Frontal cortex (tissue), 4 donors: ENCODE data around the gene MT1F. TPM values are rescaled to one million over a fixed set of nuclear protein-coding genes. Genes with fewer than 3 reads are reported as not detected.
"Not testable (repeated sequence)": the region's sequence is repeated elsewhere in the genome, so short reads cannot be mapped to it uniquely, and the experiment has no call there.

ENCODE experiments used
- DNase-seq, 2 donors: peaks; one replicate each; pipeline ENCODE4 v3.0.0; 2012; ENCODE audit warnings: low spot score in 2 of 2
- FAIRE-seq: peaks from 2 replicates; lab custom pipeline; 2012; peaks lifted over from hg19 to GRCh38; lab: Jason Lieb, UNC
- total RNA-seq: library from RNA; depleted of rRNA; stranded (reverse); fragments of >200 nt; gene quantifications from one replicate; pipeline ENCODE4 v1.2.3, GENCODE V29; 2014
- donor health status: control.
- donor health status: control.
- donor health status: control.

MT1F gene
- total RNA-seq, 1 donor from 2014 or later, result 1.2 TPM

DNA sequence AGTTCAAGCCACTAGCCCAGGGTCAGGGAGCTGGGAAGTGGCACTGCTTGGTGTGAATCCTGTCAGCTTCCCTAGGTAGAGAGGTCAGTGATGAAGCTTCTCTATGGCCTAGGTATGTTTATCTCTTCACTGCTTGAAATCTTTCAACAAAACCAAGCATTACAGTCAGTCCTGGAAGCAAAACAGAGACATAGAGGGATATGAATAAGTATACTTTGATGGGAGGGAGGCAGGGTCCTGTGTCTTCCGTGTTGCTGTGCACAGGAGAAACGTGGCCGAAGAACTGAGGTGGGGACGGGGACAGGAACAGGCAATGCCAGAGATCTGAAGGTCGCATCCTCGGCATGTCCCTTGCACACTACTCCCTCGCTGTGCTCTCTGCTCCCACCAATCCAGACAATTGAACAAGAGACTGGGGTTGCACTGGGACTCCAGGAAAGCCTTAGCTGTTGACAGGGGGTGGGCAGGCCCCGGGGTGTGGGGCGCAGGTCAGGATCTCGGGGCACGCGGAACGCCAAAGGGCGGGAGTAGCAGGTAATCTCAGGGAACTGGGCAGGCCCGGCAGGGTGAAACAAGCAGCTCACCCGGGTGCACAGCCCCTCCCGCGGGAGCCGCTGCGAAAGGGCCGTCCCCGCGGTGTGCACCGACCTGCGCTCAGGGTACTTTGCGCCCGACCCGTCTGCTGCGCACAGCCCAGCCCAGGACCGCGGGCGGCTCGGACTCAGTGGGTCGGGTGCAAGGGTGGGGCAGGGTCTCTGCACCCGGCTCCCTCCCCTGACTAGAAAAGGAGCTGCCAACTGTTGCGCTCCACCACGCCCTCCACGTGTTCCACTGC is 11.5 kb downstream of the MT1F start, which contains the start of gene MT1H:
Gene MT1H (plus strand): TSS at position 810 of the 835 bp plus-strand sequence. CDS start 71 bp downstream, outside the sequence.
- FAIRE-seq (no peak), DNase-seq (no peak)

DNA sequence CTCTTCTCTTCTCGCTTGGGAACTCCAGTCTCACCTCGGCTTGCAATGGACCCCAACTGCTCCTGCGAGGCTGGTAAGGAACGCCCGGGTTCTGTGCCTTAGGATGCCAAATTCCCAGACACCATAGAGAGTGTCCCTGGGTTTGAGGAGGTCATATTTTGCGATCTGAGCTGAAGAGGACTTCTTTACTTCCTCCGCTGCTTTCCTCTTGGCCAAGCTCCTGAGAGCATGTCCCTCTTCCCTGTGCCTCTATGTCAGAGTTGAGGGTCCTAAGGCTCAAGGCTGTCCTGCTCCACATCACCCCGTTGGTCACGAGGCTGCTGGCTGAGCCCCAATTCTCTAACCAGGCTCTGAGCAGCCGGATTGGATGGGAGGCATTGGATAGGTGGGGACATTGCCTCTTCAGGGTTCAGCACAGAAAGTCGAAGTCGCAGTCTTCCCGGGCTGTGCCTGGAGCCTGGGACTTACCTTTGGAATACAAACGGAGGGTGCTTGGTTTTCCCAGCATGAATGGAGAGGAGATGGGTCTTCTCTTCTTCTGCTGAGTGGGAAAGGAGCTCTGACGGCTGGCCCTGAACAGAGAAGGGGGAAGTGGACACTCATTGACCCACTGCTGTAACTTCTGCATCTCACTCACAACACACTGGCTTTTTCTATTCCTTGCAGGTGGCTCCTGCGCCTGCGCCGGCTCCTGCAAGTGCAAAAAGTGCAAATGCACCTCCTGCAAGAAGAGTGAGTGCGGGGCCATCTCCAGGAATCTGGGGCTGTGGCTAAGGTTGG is 12.3 kb downstream of the MT1F start:
- no peak for DNase-seq
- FAIRE-seq, result no peak

DNA sequence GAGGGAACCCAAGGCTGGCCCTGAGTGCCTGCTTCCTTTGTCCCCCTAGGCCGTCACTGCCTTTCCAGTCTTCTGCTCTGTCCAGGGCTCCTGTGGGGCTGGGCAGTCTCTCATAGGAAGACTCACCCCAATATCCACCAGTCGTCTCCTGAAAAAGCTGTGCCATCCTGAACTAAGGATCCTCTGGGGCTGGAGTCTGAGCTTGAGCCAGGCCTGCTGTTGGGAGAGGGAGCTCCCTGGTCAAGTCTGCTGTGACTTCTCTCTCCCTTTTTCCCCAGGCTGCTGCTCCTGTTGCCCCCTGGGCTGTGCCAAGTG is 12.8 kb downstream of the MT1F start:
- FAIRE-seq, result no peak
- DNase-seq, result no peak

DNA sequence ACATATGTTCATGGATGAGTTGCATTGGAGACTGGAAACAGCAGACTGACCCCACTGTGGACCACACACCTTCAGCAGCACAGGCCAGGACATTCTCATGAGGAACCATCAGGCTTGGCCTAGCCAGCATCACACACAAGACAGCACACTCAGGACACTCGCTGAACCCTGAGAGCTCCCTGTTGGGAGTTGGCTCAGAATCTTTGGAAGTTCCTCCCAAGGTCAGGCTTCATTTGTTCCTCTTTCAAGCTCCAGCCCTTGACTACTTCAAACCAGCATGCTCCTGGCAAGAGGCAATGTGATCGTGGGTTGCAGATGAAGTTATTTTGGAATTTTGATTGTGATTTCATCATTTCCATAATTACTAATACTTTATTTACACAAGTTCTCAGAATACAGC is 13.9 kb downstream of the MT1F start:
- DNase-seq, FAIRE-seq: not testable (repeated sequence)

DNA sequence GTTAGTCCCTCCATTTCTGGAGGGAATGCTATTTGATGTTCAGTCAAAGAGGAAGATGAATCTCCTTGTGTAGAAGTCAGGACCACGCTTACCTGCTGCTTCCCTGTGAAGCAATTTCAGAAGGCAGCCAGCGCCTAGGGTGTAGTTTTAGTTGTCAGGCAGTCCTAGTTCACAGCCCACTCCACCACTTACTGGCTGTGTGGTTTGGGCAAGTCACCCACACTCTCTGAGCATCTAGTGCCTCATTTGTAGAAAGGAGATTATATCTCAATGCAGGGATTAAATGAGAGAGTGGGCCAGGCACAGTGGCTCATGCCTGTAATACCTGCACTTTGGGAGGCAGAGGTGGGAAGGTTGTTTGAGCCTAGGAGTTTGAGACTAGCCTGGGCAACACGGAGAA is 14.4 kb downstream of the MT1F start:
- not testable (repeated sequence) for DNase-seq, FAIRE-seq

DNA sequence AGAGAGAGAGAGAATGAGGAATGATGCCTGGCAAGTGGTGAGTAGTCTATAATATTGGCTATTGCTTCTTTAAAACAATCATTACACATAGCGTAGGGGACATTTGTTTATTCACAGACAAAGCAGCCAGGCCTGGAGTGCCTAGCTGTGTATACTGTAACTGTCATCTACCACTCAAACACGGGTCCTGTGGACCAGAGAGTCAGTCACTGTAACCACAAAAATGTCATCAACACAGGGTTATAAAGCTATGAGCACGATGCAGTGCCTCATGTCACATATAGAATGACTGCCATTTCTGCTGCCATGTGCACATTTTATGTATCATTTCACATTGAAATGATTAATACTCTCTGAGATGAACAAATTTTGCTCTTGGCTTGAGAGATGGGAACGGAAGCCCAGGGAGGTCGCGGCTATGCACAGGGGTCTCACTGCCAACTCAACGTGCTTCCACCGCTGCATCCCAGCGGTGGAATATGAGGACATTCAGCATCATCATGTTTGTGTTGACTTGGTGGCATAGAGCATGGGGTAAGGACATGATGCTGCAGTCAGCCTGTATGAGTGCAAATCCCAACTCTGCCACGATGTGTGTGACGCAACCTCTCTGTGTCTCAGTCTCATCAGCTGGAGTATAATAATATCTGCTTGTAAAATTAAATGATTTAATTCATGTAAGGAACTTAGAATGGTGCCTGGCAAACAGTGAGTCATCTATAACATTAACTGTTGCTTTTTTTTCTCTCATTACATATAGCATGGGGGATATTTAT is 15.2 kb downstream of the MT1F start:
- no peak for FAIRE-seq
- DNase-seq, result no peak

DNA sequence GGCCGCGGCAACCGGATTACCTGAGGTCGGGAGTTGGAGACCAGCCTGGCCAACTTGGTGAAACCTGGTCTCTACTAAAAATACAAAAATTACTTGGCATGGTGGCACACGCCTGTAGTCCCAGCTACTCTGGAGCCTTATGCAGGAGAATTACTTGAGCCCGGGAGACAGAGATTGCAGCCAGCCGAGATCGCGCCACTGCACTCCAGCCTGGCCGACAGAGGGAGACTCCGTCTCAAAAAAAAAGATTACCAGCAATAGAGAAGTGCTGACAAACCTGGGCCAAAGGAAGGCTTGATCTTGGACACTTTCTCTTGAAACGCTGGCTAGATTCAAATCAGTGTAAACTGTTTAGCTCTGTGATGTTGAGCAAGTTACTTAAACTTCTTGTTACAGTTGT is 16.2 kb downstream of the MT1F start:
- DNase-seq, result no peak
- FAIRE-seq, result no peak

DNA sequence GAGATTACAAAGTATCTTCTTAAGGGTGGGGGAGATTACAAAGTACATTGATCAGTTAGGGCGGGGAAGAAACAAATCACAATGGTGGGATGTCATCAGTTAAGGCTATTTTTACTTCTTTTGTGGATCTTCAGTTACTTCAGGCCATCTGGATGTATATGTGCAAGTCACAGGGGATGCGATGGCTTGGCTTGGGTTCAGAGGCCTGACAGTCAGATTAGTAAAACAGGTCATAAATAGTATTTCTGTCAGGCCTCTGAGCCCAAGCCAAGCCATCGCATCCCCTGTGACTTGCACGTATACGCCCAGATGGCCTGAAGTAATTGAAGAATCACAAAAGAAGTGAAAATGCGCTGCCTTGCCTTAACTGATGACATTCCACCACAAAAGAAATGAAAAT is 16.8 kb downstream of the MT1F start:
- DNase-seq, FAIRE-seq: not testable (repeated sequence)

DNA sequence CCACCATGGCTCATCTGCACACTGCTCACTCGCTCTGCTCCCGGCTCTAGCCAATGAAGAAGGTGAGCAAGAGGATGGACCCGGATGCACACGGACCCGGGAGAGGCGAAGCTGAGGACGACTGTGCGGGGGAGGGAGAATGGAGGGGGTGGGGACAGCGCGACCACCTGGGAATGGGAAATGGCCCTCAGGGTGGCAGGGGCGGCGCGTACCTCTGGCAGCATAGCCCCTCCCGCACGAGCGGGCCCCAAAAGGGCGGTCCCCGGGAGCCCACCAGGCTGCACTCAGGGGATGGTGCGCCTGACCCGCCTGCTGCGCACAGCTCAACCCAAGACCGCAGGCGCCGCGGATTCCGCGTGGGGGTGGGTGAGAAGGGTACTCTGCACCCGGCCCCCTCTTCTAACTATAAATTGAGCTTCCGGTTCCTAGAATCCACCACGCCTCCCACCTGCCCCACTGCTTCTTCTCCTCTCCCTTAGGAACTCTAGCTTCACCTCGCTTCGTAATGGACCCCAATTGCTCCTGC is 18.0 kb downstream of the MT1F start:
- FAIRE-seq (no peak), DNase-seq (no peak)

DNA sequence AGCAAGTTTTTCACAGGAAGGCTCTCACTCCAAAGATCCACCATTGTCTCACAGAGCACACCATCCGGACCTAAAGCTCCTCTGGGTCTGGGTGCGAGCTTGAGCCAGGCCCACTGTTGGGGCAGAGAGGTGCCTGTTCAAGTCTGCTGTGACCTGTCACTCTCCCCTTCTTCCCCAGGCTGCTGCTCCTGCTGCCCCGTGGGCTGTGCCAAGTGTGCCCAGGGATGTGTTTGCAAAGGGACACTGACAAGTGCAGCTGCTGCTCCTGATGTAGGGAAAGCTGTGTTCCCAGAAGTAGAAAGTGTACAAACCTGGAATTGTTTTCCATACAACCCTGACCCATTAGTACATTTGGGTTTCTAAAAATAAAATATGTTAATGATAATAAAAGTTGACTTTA is 19.7 kb downstream of the MT1F start:
- FAIRE-seq (no peak), DNase-seq (no peak)

DNA sequence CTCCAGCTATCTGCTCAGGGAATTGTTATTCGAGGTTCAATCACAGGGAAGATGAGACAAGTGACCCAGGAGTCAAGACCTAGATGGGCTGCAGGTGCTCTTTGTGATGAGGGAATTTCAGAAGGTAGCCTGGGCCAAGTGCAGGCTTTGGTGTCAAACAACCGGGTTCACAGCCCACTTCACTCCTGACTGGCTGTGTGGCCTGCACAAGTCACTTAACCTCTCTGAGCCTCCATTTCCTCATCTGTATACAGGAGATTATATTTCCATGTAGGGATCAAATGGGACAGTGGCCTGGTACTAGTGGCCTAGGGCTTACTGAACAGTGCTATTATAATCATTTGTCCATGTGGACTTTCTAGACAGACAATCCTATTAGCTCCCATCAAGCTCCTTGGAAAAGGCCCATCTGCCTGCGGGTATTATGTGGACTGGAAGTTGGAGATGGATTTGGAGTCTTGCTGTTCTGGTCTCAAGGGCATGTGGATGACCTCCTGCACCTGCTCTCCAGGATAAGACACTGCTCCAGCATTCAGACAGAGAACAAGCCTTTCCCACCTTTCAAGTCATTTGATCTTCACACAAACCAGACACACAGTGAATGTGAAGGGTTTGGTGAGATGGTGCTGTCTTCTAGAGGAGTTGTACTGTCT is 21.4 kb downstream of the MT1F start:
- no peak for FAIRE-seq
- no peak for DNase-seq

DNA sequence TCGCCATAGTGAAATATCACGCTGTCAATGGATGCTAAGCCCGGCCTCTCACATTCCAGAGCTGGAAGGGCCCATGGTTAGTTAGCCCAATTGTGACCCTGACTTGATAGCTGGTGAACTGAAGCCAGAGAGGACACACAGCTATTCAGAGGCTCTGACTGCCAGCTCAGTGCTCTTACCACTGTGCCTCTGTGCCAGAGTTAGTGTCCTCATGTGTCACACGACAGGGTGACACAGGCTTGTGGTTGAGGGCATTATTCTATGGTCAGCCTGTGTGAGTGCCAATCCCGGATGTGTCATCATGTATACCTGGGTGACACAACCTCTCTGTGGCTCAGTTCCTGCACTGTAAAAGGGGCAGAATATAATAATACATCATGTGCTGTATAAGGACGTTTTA is 22.1 kb downstream of the MT1F start:
- FAIRE-seq (no peak), DNase-seq (no peak)

DNA sequence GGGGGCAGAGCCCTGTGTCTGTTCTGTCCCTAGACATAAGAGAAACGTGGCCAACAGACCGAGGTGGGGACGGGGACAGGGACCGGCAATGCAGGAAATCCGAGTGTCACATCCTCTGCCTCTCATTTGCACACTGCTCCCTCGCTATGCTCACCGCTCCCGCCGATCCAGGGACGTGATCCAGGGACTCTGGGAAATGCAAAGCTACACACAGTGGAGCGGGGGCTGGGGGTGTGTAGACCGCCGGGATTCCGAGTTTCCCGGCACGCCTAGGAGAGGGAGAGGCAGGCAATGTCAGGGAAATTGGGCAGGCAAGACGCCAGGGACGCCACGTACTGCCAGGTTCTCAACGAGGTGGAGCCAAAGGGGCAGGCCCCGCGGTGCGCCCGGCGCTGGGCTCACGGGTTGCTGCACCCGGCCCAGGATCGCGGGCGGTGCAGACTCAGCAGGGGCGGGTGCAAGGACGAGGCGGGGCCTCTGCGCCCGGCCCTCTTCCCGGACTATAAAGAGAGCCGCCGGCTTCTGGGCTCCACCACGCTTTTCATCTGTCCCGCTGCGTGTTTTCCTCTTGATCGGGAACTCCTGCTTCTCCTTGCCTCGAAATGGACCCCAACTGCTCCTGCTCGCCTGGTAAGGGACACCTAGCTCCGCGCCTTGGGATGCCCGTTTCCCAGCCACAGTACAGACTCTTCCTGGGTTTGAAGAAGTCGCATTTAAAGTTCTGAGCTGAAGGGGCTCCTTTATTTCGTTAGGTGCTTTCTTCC is 24.4 kb downstream of the MT1F start, which contains the start of gene MT1X:
Gene MT1X (plus strand): TSS at position 532 of the 764 bp plus-strand sequence. CDS start 71 bp downstream, at position 603.
- DNase-seq (peak; percentile 74 to 87), FAIRE-seq (no peak)

DNA sequence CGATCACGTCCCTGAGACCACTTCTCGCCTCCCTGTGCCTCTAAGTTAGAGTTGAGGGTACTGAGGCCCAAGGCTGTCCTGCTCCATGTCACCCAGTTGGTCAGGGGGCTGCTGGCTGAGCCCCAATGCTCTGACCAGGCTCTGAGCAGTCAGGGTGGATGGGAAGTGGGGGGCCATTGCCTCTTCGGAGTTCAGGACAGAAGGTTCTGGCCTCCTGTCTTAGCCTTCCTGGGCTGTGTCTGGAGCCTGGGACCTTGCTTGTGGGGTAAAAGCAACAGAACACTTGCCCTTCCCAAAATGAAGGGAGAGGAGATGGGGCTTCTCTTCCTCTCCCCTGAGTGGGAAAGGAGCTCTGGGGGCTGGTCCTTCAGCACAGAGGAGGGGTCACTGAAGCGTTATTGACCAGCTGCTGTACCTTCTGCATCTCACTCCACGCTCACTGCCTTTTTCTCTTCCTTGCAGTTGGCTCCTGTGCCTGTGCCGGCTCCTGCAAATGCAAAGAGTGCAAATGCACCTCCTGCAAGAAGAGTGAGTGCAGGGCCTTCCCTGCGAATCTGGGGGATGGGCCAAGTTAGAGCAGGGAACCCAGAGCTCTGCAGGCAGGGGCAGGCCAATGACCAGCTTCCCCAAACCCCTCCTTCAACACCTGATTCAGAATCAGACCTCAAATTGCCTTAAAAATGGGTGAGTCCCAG is 25.1 kb downstream of the MT1F start:
- FAIRE-seq (no peak), DNase-seq (no peak)

DNA sequence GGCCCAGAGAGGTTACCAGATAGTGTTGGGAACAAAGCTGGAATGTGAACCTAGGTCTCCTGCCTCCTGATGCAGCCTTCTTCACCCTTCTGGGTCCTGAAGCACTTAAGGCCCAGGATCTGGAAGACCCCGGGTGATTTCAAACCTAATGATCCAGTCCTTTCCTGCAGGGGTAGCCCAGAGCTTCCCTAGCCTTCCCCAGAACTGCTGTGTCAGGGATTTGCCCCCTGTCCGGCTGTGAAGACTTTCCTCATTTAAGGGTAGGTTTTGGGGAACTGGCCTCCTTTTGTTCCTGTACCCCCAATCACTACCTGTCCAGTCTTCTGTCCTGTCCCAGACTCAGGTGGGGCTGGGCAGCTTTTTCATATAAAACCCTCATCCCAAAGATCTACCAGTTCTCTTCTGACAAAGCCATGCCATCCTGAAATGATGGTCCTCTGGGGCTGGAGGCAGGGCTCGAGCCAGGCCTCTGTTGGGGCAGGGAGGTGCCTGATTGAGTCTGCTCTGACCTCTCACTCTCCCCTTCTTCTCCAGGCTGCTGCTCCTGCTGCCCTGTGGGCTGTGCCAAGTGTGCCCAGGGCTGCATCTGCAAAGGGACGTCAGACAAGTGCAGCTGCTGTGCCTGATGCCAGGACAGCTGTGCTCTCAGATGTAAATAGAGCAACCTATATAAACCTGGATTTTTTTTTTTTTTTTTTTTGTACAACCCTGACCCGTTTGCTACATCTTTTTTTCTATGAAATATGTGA is 25.8 kb downstream of the MT1F start:
- FAIRE-seq (no peak), DNase-seq (no peak)

DNA sequence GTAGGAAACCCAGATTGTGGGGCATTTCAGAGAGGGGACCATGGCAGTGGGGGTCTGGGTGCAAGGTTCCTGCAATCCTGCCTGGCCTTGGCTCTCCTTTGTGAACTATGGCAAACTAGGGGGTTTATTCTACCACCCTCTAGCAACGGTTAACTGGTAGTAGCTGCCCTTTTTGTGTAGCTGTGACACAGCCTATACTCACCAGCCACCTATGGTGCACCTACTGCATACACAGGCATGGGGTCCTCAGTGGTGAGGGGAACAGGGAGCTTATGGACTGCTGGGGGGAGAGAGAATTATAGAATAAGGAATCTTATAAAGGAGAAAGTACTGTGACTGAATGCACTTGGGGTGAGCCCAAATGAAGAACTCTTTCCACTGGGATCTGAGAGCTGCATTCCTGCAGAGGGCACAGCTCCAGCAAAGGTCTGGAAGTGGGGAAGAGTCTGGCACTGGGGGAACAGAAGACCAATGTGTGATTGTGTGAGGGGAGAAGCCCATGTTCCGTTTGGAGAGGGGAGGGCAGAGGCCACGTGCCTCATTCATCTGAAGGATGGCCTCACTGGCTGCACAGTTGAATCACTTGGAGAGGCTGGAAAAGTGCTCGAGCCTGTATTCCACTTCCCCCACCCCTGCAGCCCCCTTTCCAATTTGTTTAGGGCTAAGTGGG is 26.6 kb downstream of the MT1F start:
- no peak for DNase-seq
- no peak for FAIRE-seq
